GM12878 (cell line): ENCODE data around the gene PRSS33. TPM values are rescaled to one million over a fixed set of nuclear protein-coding genes. Genes with fewer than 3 reads are reported as not detected.
A peak's percentile ranks its signal among the peaks of the same experiment; 100 is the strongest.

Experiments used
- ATAC-seq: fragments of 200-7000 bp; cut with Tn5 transposase; 3 replicates; pipeline ENCODE4 v1.9.1; 2020; ENCODE audit warnings: mild to moderate bottlenecking, moderate library complexity
- BruUV-seq: library from RNA; stranded (reverse); fragments of 400-500 nt; replicated peaks from 2 replicates; lab custom pipeline; 2021; lab: Mats Ljungman, UMichigan
- CTCF ChIA-PET: fragments of 300-600 bp; sonication (Branson Sonifier 250); formaldehyde crosslinking; extraction: SDS; loops from one replicate; lab custom pipeline; 2021; ENCODE audit warnings: inconsistent platforms; lab: Yijun Ruan, JAX
- POLR2A ChIA-PET: fragments of 350-600 bp; formaldehyde crosslinking; extraction: SDS; loops from one replicate; lab custom pipeline; 2021; ENCODE audit warnings: inconsistent platforms; lab: Charles Lee
- RAD21 ChIA-PET: fragments of 300-600 bp; sonication (Branson Sonifier 250); formaldehyde crosslinking; loops from one replicate; lab custom pipeline; 2023; ENCODE audit warnings: antibody characterized with exemption; ENCODE audit not compliant: unreplicated experiment; lab: Charles Lee
- SMC1A ChIA-PET: fragments of 300-600 bp; sonication (Branson Sonifier 250); formaldehyde crosslinking; loops from one replicate; lab custom pipeline; 2023; ENCODE audit not compliant: unreplicated experiment, uncharacterized antibody; lab: Charles Lee
- DNase-seq: peaks from one replicate; pipeline ENCODE4 v3.0.0-alpha.2; 2011; ENCODE audit warnings: low read depth, low spot score
- FAIRE-seq: peaks from 3 replicates; lab custom pipeline; 2011; peaks lifted over from hg19 to GRCh38; lab: Jason Lieb, UNC
- H2AFZ ChIP-seq: 2 replicates; pipeline ENCODE4 v1.6.0; 2011; ENCODE audit warnings: low read depth, low read length, control low read depth; ENCODE audit not compliant: control insufficient read depth
- H3K27ac ChIP-seq: 2 replicates; pipeline ENCODE4 v1.5.1; 2011; ENCODE audit warnings: control low read depth; ENCODE audit not compliant: control insufficient read depth, insufficient read depth
- H3K27me3 ChIP-seq, 2 experiments: replicated peaks in 1 of 2; 2 replicates each; pipeline versions ENCODE4 v1.6.0 to v1.6.1; 2011; ENCODE audit warnings: low read length in 1 of 2; ENCODE audit not compliant: control insufficient read depth in 2 of 2, insufficient read depth in 2 of 2
- H3K36me3 ChIP-seq, 2 experiments: 2 replicates each; pipeline ENCODE4 v1.5.1; 2011; ENCODE audit warnings: low read length in 1 of 2; ENCODE audit not compliant: control insufficient read depth in 2 of 2, insufficient read depth in 2 of 2
- H3K4me1 ChIP-seq: 2 replicates; pipeline ENCODE4 v1.6.1; 2011; ENCODE audit warnings: mild to moderate bottlenecking, low read length, moderate library complexity, mixed read lengths; ENCODE audit not compliant: control insufficient read depth, insufficient read depth
- H3K4me2 ChIP-seq: 2 replicates; pipeline ENCODE4 v1.6.0; 2011; ENCODE audit warnings: control low read depth; ENCODE audit not compliant: control insufficient read depth, insufficient read depth
- H3K4me3 ChIP-seq: fragments of 200-600 bp; sonication (generic); 2 replicates; pipeline ENCODE4 v1.5.1; 2016
- H3K79me2 ChIP-seq: 2 replicates; pipeline ENCODE4 v1.6.0; 2011; ENCODE audit warnings: low read length; ENCODE audit not compliant: control insufficient read depth, insufficient read depth
- H3K9ac ChIP-seq: 2 replicates; pipeline ENCODE4 v1.8.0; 2011; ENCODE audit warnings: low read length, control low read depth, mixed read lengths; ENCODE audit not compliant: control insufficient read depth, insufficient read depth
- H3K9me3 ChIP-seq: replicated peaks from 3 replicates; pipeline ENCODE4 v1.5.1; 2011; ENCODE audit warnings: mild to moderate bottlenecking, low read length; ENCODE audit not compliant: control insufficient read depth, insufficient read depth
- H4K20me1 ChIP-seq: 2 replicates; pipeline ENCODE4 v1.6.0; 2011; ENCODE audit not compliant: control insufficient read depth, insufficient read depth
- ATF7 ChIP-seq: fragments of 450-650 bp; IDR thresholded peaks from 2 replicates; pipeline ENCODE4 v1.6.1; 2016; ENCODE audit warnings: low read depth, mild to moderate bottlenecking
- NR2C1 ChIP-seq: fragments of 450-650 bp; IDR thresholded peaks from 2 replicates; pipeline ENCODE4 v1.6.1; 2017; ENCODE audit warnings: antibody characterized with exemption, mild to moderate bottlenecking, moderate library complexity
- POLR2A ChIP-seq: IDR thresholded peaks from 2 replicates; pipeline ENCODE4 v1.6.1; 2011; ENCODE audit warnings: low read depth, mild to moderate bottlenecking, low read length
- POLR2AphosphoS5 ChIP-seq: IDR thresholded peaks from 2 replicates; pipeline ENCODE4 v1.6.1; 2011; ENCODE audit warnings: mild to moderate bottlenecking, low read length, inconsistent platforms
- RELA ChIP-seq: fragments of 450-650 bp; IDR thresholded peaks from 2 replicates; pipeline ENCODE4 v1.8.0; 2014; ENCODE audit warnings: borderline replicate concordance; ENCODE audit not compliant: partially characterized antibody
- SMC3 ChIP-seq: IDR thresholded peaks from 2 replicates; pipeline ENCODE4 v1.6.1; 2011; ENCODE audit warnings: low read length, improper control_type of control experiment, borderline replicate concordance
- TBL1XR1 ChIP-seq: IDR thresholded peaks from 2 replicates; pipeline ENCODE4 v1.6.1; 2012; ENCODE audit warnings: low read depth, low read length, improper control_type of control experiment
- TCF7 ChIP-seq: IDR thresholded peaks from 2 replicates; pipeline ENCODE4 v1.6.1; 2014; ENCODE audit warnings: antibody characterized with exemption, borderline replicate concordance
- WGBS: methylation state at CpG from one replicate; pipeline ENCODE4 v1.1.6; 2016; ENCODE audit warnings: low lambda C conversion rate; ENCODE audit not compliant: insufficient replicate concordance, insufficient coverage; ENCODE audit errors: missing lambda C conversion rate; 5-methylcytosine and 5-hydroxymethylcytosine counted together
- in situ Hi-C: fragments of 300-500 bp; cut with MboI; formaldehyde crosslinking; loops from 9 replicates; pipeline ENCODE4 v1.14.3; 2018; ENCODE audit warnings: mixed read lengths
- intact Hi-C: fragments of 100-400 bp; cut with micrococcal nuclease; formaldehyde crosslinking; loops from one replicate; pipeline ENCODE4 v1.14.2; 2022; ENCODE audit not compliant: unreplicated experiment
- polyA plus RNA-seq, 11 experiments: library from polyadenylated mRNA; depleted of rRNA in 4 of 11; unstranded in 6 of 11; stranded (reverse) in 5 of 11; fragments of >200 nt; fragmentation: Nextera tagmentation in 4 of 11; fragmentation: Illumina TruSeq in 1 of 11; extraction: Ambion mirVana in 4 of 11; extraction: Trizol in 1 of 11; gene quantifications; 1 replicate in 1 of 11; 2 replicates in 10 of 11; pipeline versions ENCODE4 v1.2.1 to v1.2.3, GENCODE V29; 2011 to 2016; ENCODE audit warnings: inconsistent platforms in 2 of 11, missing spikeins in 2 of 11, low read depth in 1 of 11
- total RNA-seq, 4 experiments: library from RNA; depleted of rRNA in 3 of 4; stranded (reverse); fragments of >200 nt in 3 of 4; fragmentation: Illumina TruSeq in 1 of 4; extraction: Trizol in 1 of 4; gene quantifications; 2 replicates each; pipeline versions ENCODE4 v1.2.1 to v1.2.3, GENCODE V29; 2013 to 2021
- TF ChIP-seq, protein P1 (sequence below): IDR thresholded peaks from 2 replicates; pipeline ENCODE4 v1.6.1; 2011; ENCODE audit warnings: mild to moderate bottlenecking, low read depth, low read length, moderate library complexity; ENCODE audit not compliant: insufficient replicate concordance

Gene PRSS33
- total and polyA plus RNA-seq, 10 of the 15 experiments (the other 5 are each of a cell fraction or from before 2014, with no cell fraction given), result not detected

DNA sequence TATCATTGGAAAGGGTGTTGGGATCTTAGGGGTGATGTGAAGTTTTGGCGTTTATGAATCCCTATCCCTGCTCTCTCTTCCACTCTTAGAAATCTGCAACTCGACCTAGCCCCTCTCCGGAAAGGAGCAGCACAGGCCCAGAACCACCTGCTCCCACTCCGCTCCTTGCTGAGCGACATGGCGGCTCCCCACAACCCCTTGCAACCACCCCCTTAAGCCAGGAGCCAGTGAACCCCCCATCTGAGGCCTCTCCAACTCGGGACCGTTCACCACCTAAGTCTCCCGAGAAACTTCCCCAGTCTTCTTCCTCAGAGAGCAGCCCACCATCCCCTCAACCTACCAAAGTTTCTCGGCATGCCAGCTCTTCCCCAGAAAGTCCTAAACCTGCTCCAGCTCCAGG lies 25.9 kb downstream of the PRSS33 start (continued):
- TF ChIP-seq ATF7 (no peak), TCF7 (no peak), NR2C1 (no peak)
- TF ChIP-seq, all 136 proteins: peak for 0

DNA sequence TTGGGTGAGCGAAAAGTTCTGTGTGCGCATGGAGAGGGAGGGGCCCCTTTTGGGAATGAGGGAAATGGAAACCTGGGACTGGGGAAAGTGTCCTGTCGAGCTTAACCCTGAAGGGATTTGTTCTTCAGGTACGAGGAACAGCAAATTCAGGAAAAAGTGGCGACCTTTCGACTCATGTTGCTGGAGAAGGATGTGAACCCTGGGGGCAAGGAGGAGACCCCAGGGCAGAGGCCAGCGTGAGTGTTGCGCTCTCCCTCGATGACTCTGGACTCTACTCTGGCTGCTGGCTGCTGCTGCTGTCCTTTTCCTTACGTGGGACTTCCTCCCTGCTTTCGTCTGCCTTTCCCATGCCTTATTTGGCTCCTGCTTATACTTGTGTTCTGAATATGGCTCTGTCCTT lies 30.0 kb downstream of the PRSS33 start:
- no peak overlapping the region for H3K27ac ChIP-seq
- peaks cover 6% of the 10 kb centered on the region; the same call in 1 of the 2 replicates for H3K4me1 ChIP-seq
- no peaks in the 10 kb centered on the region; the same call in 2 of the 3 replicates for H3K9me3 ChIP-seq
- H3K36me3 ChIP-seq, result peaks cover 38 to 57% of the 10 kb centered on the region in 2 experiments
- in situ Hi-C loops, result no loop called here
- ATAC-seq, result no peak
- ChIA-PET RAD21 (no interaction called here), CTCF (no interaction called here), POLR2A (no interaction called here), SMC1A (no interaction called here)
- no peak for FAIRE-seq
- TF ChIP-seq TBL1XR1, result no peak
- no peak for TF ChIP-seq SMC3
- TF ChIP-seq, protein P1, sequence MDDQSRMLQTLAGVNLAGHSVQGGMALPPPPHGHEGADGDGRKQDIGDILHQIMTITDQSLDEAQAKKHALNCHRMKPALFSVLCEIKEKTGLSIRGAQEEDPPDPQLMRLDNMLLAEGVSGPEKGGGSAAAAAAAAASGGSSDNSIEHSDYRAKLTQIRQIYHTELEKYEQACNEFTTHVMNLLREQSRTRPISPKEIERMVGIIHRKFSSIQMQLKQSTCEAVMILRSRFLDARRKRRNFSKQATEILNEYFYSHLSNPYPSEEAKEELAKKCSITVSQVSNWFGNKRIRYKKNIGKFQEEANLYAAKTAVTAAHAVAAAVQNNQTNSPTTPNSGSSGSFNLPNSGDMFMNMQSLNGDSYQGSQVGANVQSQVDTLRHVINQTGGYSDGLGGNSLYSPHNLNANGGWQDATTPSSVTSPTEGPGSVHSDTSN, result no peak
- TF ChIP-seq RELA, result no peak
- TF ChIP-seq POLR2A, result peak; percentile 46; the same call in 1 of the 2 replicates
- peak; percentile 55 for TF ChIP-seq POLR2AphosphoS5
- no peak overlapping the region for H2AFZ ChIP-seq
- peaks cover 29% of the 10 kb centered on the region for H4K20me1 ChIP-seq
- no peak overlapping the region for H3K9ac ChIP-seq
- BruUV-seq, result no TSS peak
- H3K79me2 ChIP-seq, result peaks cover 80% of the 10 kb centered on the region
- DNase-seq, result no peak
- 98% methylated on average over 11 of the region's 11 CpGs for WGBS
- no peak overlapping the region for H3K4me2 ChIP-seq
- H3K4me3 ChIP-seq, result no peak overlapping the region
- intact Hi-C loops, result no loop called here
- H3K27me3 ChIP-seq, result no peaks in the 10 kb centered on the region
